Measurements from ENCODE around the gene NFATC1. TPM values are rescaled to one million over a fixed set of nuclear protein-coding genes. Genes with fewer than 3 reads are reported as not detected.

Gene NFATC1
- total RNA-seq, 1 donor from 2014 or later, result 8.1 TPM

DNA sequence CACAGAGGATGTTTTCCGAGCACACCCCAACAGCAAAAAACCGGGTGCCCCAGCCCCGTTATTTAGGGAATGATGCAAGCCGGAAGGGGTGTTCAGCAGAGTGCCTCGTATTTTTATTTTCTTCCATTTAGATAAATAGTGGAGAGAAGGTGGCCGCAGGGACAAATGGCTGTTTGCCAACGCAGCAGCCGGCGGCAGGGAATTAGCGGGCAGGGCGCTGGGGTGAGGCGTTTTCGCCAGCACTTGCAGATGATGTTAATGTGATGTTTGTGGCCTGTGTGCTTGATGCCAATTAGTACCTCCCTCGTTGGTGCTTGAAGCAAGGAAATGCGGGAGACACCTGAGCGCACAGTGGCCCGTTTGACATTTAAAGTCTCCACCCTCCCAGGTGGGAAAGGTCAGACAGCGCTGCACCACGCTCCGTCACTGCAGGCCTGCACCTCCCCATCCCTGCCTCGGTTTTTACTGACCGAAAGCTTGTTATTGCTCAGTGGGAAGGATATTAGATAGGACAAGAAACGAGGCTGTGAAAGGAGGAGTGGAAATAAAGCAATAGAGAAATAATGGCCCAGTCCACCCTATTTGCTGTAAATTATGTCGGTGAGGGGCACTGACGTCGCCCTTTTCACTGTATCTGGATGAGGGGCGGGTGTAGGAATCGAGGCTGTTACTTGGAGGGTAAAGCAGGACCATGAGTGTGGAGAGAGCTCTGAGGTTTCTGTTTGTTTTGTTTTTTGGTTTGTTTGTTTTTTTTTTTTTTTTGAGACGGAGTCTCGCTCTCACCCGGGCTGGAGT lies 39.1 kb downstream of the NFATC1 start:
- H3K9me3 Mint-ChIP-seq (ENCODE audit: unreplicated experiment), result no peaks in the 10 kb centered on the region
- no peaks in the 10 kb centered on the region for H3K36me3 Mint-ChIP-seq (ENCODE audit: unreplicated experiment)
- DNase-seq (ENCODE audit: extremely low spot score, unreplicated experiment), result no peak
- H3K27ac Mint-ChIP-seq (ENCODE audit: unreplicated experiment), result no peak overlapping the region
- no peak overlapping the region for H3K4me3 Mint-ChIP-seq (ENCODE audit: unreplicated experiment)
- no peaks in the 10 kb centered on the region for H3K27me3 Mint-ChIP-seq (ENCODE audit: unreplicated experiment)
- H3K4me1 Mint-ChIP-seq (ENCODE audit: unreplicated experiment), result no peaks in the 10 kb centered on the region
- TF ChIP-seq, protein P1, sequence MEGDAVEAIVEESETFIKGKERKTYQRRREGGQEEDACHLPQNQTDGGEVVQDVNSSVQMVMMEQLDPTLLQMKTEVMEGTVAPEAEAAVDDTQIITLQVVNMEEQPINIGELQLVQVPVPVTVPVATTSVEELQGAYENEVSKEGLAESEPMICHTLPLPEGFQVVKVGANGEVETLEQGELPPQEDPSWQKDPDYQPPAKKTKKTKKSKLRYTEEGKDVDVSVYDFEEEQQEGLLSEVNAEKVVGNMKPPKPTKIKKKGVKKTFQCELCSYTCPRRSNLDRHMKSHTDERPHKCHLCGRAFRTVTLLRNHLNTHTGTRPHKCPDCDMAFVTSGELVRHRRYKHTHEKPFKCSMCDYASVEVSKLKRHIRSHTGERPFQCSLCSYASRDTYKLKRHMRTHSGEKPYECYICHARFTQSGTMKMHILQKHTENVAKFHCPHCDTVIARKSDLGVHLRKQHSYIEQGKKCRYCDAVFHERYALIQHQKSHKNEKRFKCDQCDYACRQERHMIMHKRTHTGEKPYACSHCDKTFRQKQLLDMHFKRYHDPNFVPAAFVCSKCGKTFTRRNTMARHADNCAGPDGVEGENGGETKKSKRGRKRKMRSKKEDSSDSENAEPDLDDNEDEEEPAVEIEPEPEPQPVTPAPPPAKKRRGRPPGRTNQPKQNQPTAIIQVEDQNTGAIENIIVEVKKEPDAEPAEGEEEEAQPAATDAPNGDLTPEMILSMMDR (IDR thresholded peaks at IDR 0.05), result no peak

DNA sequence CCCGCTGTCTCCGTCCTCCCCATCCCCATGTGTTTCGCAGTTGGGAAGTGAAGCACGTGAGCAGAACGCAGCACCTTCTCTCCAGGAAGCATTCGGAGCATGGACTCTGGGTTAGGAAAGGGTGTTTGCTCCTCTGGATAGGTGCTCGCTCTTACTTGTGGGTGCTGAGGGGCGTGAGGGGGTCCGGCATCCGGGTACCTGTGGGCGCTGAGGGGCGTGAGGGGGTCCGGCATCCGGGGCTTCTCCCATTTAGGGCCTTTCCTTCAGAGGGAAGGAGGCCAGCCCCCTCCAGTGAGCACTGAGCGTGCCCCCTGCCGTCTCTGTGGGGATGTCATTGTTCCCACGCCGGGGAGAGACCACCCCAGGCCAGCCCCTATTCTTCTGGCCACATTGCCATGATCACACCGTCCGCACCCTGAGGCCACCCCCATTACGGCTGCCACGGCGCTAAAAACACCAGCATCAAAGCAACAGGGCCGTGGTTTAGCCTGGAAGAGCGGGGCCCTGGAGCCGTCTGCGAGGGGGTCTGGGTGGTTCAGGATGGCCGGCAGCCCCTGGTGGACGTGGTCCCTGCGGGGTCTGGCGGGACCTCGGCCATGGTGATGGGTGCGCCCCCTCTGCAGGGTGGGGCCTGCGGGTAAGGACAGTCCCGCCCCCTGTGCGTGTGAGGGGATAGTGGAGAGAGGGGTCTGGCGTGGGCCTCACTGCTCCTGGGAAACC lies 41.0 kb downstream of the NFATC1 start:
- Mint-ChIP-seq H3K27ac (ENCODE audit: unreplicated experiment) (no peak overlapping the region), H3K27me3 (ENCODE audit: unreplicated experiment) (no peaks in the 10 kb centered on the region), H3K4me1 (ENCODE audit: unreplicated experiment) (no peaks in the 10 kb centered on the region), H3K4me3 (ENCODE audit: unreplicated experiment) (no peak overlapping the region), H3K9me3 (ENCODE audit: unreplicated experiment) (no peaks in the 10 kb centered on the region), H3K36me3 (ENCODE audit: unreplicated experiment) (no peaks in the 10 kb centered on the region)
- TF ChIP-seq, protein P1 (IDR thresholded peaks at IDR 0.05), result no peak
- no peak for DNase-seq (ENCODE audit: extremely low spot score, unreplicated experiment)

DNA sequence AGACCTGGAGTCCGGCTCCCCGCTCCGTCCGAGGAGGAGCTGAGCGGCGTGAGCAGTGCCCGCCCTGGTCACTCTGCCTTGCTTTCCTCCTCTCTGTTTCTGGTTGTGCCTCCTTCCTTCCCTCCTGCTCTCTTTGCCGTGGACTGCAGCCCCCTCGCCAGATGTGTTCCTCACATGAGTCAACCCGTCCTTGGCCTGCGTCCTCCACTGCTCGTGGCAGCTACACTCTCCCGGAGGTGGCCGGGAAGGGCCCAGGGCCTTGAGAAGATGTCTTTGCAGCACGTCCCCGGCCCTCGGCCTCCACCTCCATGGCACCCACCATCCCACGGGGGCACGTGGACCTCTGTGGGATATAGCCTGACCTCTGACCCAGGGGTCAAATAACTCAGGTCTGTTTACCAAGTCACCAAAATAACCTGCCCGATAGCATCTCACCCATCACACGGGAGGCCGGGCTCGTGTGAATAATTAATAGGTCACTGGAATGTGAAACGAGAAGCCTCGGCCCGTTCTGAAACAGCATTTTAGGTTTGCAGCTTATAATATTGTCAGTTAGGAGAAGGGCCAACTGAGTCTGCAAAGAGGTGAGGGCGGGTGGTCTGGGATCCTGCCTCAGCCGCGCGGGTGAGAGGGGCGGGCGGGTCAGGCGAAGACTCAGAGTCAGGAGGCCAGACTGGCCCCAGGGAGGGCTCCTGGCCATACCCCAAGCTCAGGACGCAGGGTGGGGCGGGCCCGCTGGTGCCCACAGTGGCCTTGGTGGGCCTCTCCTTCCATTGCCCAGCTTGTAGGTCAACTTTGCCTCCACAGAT lies 42.6 kb downstream of the NFATC1 start:
- Mint-ChIP-seq H3K4me1 (ENCODE audit: unreplicated experiment) (peaks cover 8% of the 10 kb centered on the region), H3K4me3 (ENCODE audit: unreplicated experiment) (no peak overlapping the region), H3K27me3 (ENCODE audit: unreplicated experiment) (no peaks in the 10 kb centered on the region), H3K9me3 (ENCODE audit: unreplicated experiment) (no peaks in the 10 kb centered on the region), H3K36me3 (ENCODE audit: unreplicated experiment) (no peaks in the 10 kb centered on the region), H3K27ac (ENCODE audit: unreplicated experiment) (no peak overlapping the region)
- TF ChIP-seq, protein P1 (IDR thresholded peaks at IDR 0.05), result no peak
- DNase-seq (ENCODE audit: extremely low spot score, unreplicated experiment), result no peak

DNA sequence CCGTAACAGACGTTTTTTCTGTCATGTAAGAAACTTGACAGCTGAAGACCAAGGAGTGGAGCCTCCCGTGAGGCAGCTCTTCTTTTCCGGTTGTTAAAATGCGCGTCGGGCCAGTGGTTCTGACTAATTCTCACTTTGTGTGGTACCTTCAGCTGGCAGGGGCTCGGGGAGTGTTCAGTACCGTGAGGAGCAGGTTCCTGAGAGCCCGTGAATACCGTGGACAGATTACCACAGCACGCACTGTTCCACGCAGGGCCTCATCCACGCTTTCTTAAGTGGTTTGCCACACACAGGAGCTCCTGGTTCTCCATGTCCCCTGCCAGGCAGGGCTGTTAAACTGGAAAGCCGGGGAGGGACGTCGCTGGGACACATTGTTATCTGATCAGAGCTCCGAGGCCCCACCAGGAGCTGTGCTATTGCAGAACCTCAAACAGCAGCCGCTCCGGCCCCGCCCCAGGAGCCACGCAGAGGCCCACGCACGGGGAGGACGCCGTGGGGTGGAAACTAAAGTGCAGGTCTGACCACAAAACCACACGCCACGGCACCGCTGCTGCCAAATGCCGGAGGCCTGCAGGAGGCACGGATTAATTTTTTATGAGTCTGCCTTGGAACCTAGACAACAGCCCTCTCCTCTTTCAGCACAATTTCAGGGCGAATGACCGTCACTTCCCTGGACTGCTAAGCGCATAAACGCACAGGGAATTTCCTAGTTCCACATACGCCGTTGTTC lies 43.3 kb downstream of the NFATC1 start:
- DNase-seq (ENCODE audit: extremely low spot score, unreplicated experiment), result no peak
- no peaks in the 10 kb centered on the region for H3K9me3 Mint-ChIP-seq (ENCODE audit: unreplicated experiment)
- H3K27me3 Mint-ChIP-seq (ENCODE audit: unreplicated experiment), result no peaks in the 10 kb centered on the region
- no peaks in the 10 kb centered on the region for H3K36me3 Mint-ChIP-seq (ENCODE audit: unreplicated experiment)
- peaks cover 8% of the 10 kb centered on the region for H3K4me1 Mint-ChIP-seq (ENCODE audit: unreplicated experiment)
- H3K27ac Mint-ChIP-seq (ENCODE audit: unreplicated experiment), result no peak overlapping the region
- TF ChIP-seq, protein P1 (IDR thresholded peaks at IDR 0.05), result no peak
- no peak overlapping the region for H3K4me3 Mint-ChIP-seq (ENCODE audit: unreplicated experiment)

Measured in osteocyte (in vitro differentiated cells).